ENCODE results near the gene DCANP1. TPM values are rescaled to one million over a fixed set of nuclear protein-coding genes. Genes with fewer than 3 reads are reported as not detected.

The DCANP1 gene
- total and polyA plus RNA-seq, 2 of the 13 experiments (the other 11 are each of a cell fraction or from before 2014, with no cell fraction given): not detected

DNA sequence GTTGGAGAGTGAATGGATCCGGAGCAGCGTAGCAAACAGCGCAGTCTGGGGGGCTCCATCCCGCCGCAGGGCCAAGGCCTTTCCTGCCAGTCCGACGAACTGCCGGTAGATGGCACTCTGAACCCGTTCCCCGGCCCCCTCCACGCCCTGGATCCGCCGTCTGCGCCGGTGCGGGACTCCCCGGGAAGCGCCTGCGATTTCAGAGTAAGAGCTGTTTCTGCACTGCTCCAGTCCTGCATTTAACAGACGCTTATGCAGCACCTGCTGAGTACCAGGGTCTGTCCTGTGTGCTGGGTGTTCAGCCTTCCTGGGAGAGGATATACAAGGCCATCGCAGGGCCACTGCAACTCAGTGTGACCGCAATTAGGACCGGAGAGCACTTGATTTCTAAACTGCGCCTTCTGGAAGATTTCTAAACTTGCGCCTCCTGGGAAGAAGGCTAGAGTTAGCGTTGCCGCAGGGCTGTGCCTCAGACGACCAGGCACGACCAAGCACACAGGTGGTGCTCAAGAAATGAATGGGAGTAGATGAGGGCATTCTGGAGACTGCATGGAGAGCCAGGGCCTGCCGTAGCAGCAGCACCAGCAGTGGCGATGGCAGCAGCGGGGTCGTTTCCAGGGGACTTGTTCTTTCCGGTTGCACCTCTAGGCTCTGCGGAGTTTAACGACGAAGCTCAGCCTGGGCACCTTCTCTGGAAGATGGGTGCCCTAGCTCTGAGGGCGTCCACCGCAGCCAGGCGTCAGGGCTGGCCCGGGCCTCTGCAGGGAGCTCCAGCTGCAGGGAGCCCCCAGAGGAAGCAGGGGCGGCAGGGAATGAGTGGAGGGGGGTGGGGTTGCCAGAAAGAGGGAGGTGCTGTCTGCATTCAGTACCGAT, 19.3 kb upstream of the DCANP1 start (continued):
- TF ChIP-seq, protein P1, sequence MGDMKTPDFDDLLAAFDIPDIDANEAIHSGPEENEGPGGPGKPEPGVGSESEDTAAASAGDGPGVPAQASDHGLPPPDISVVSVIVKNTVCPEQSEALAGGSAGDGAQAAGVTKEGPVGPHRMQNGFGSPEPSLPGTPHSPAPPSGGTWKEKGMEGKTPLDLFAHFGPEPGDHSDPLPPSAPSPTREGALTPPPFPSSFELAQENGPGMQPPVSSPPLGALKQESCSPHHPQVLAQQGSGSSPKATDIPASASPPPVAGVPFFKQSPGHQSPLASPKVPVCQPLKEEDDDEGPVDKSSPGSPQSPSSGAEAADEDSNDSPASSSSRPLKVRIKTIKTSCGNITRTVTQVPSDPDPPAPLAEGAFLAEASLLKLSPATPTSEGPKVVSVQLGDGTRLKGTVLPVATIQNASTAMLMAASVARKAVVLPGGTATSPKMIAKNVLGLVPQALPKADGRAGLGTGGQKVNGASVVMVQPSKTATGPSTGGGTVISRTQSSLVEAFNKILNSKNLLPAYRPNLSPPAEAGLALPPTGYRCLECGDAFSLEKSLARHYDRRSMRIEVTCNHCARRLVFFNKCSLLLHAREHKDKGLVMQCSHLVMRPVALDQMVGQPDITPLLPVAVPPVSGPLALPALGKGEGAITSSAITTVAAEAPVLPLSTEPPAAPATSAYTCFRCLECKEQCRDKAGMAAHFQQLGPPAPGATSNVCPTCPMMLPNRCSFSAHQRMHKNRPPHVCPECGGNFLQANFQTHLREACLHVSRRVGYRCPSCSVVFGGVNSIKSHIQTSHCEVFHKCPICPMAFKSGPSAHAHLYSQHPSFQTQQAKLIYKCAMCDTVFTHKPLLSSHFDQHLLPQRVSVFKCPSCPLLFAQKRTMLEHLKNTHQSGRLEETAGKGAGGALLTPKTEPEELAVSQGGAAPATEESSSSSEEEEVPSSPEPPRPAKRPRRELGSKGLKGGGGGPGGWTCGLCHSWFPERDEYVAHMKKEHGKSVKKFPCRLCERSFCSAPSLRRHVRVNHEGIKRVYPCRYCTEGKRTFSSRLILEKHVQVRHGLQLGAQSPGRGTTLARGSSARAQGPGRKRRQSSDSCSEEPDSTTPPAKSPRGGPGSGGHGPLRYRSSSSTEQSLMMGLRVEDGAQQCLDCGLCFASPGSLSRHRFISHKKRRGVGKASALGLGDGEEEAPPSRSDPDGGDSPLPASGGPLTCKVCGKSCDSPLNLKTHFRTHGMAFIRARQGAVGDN (CRISPR knock-in tag; IDR thresholded peaks at IDR 0.05): peak; percentile 47
- no peak for TF ChIP-seq ZFP36L1 (CRISPR knock-in tag; IDR thresholded peaks at IDR 0.05)
- no peak for TF ChIP-seq IKZF4 (CRISPR knock-in tag; IDR thresholded peaks at IDR 0.05; ENCODE audit: borderline replicate concordance, low read depth, not compliant biosample characterization)
- peak; percentile 16 for TF ChIP-seq YY1 (IDR thresholded peaks at IDR 0.05; ENCODE audit: insufficient read depth, insufficient replicate concordance, low read depth, low read length)
- TF ChIP-seq MTF2 (CRISPR knock-in tag; IDR thresholded peaks at IDR 0.05; ENCODE audit: borderline replicate concordance): 0 out of 2 replicates have a peak, but pooled peaks have one; percentile 65
- peak; percentile 90 for TF ChIP-seq NAIF1 (CRISPR knock-in tag; IDR thresholded peaks at IDR 0.05; ENCODE audit: borderline replicate concordance)
- TF ChIP-seq, protein P2, sequence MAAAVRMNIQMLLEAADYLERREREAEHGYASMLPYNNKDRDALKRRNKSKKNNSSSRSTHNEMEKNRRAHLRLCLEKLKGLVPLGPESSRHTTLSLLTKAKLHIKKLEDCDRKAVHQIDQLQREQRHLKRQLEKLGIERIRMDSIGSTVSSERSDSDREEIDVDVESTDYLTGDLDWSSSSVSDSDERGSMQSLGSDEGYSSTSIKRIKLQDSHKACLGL (CRISPR knock-in tag; IDR thresholded peaks at IDR 0.05): no peak
- peak; percentile 99 for TF ChIP-seq HNRNPLL (IDR thresholded peaks at IDR 0.05; ENCODE audit: low read depth, low read length, poor library complexity, severe bottlenecking)
- peak; percentile 93 for TF ChIP-seq STAG1 (CRISPR knock-in tag; IDR thresholded peaks at IDR 0.05)
- TF ChIP-seq, protein P3, sequence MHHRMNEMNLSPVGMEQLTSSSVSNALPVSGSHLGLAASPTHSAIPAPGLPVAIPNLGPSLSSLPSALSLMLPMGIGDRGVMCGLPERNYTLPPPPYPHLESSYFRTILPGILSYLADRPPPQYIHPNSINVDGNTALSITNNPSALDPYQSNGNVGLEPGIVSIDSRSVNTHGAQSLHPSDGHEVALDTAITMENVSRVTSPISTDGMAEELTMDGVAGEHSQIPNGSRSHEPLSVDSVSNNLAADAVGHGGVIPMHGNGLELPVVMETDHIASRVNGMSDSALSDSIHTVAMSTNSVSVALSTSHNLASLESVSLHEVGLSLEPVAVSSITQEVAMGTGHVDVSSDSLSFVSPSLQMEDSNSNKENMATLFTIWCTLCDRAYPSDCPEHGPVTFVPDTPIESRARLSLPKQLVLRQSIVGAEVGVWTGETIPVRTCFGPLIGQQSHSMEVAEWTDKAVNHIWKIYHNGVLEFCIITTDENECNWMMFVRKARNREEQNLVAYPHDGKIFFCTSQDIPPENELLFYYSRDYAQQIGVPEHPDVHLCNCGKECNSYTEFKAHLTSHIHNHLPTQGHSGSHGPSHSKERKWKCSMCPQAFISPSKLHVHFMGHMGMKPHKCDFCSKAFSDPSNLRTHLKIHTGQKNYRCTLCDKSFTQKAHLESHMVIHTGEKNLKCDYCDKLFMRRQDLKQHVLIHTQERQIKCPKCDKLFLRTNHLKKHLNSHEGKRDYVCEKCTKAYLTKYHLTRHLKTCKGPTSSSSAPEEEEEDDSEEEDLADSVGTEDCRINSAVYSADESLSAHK (CRISPR knock-in tag; IDR thresholded peaks at IDR 0.05; ENCODE audit: borderline replicate concordance): no peak
- peak; percentile 32; the same call in 1 of the 2 replicates for TF ChIP-seq SALL1 (CRISPR knock-in tag; IDR thresholded peaks at IDR 0.05)
- 0 out of 2 replicates have a peak, but pooled peaks have one; percentile 22 for TF ChIP-seq FOXO1 (CRISPR knock-in tag; IDR thresholded peaks at IDR 0.05)
- TF ChIP-seq XBP1 (CRISPR knock-in tag; IDR thresholded peaks at IDR 0.05): no peak
- TF ChIP-seq ZNF878 (CRISPR knock-in tag; IDR thresholded peaks at IDR 0.05): no peak
- TF ChIP-seq ZNF678 (CRISPR knock-in tag; IDR thresholded peaks at IDR 0.05): no peak
- no peak for TF ChIP-seq HES4 (CRISPR knock-in tag; IDR thresholded peaks at IDR 0.05; ENCODE audit: borderline replicate concordance)
- peak; percentile 28; the same call in 1 of the 2 replicates for TF ChIP-seq ZNF788 (CRISPR knock-in tag; IDR thresholded peaks at IDR 0.05; ENCODE audit: borderline replicate concordance)
- TF ChIP-seq, protein P4, sequence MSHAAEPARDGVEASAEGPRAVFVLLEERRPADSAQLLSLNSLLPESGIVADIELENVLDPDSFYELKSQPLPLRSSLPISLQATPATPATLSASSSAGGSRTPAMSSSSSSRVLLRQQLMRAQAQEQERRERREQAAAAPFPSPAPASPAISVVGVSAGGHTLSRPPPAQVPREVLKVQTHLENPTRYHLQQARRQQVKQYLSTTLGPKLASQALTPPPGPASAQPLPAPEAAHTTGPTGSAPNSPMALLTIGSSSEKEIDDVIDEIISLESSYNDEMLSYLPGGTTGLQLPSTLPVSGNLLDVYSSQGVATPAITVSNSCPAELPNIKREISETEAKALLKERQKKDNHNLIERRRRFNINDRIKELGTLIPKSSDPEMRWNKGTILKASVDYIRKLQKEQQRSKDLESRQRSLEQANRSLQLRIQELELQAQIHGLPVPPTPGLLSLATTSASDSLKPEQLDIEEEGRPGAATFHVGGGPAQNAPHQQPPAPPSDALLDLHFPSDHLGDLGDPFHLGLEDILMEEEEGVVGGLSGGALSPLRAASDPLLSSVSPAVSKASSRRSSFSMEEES (CRISPR knock-in tag; IDR thresholded peaks at IDR 0.05): no peak
- no peak for TF ChIP-seq SAP130 (CRISPR knock-in tag; IDR thresholded peaks at IDR 0.05; ENCODE audit: low read depth)
- TF ChIP-seq SP2 (CRISPR knock-in tag; IDR thresholded peaks at IDR 0.05): no peak

All from HepG2 (cell line).